HG02759 (cell line): ENCODE data around the gene HOXD12.

Experiments used
- ATAC-seq: cut with Tn5 transposase; IDR thresholded peaks from one replicate; pipeline ENCODE4 v1.9.1; 2021; ENCODE audit warnings: mild to moderate bottlenecking, moderate library complexity; ENCODE audit not compliant: unreplicated experiment

HOXD12 gene

GRCh38 chr2:176105078-176105729 lies 5.6 kb downstream of the HOXD12 start:
- no peak for ATAC-seq

GRCh38 chr2:176105730-176106580 lies 6.4 kb downstream of the HOXD12 start:
- no peak for ATAC-seq

DNA sequence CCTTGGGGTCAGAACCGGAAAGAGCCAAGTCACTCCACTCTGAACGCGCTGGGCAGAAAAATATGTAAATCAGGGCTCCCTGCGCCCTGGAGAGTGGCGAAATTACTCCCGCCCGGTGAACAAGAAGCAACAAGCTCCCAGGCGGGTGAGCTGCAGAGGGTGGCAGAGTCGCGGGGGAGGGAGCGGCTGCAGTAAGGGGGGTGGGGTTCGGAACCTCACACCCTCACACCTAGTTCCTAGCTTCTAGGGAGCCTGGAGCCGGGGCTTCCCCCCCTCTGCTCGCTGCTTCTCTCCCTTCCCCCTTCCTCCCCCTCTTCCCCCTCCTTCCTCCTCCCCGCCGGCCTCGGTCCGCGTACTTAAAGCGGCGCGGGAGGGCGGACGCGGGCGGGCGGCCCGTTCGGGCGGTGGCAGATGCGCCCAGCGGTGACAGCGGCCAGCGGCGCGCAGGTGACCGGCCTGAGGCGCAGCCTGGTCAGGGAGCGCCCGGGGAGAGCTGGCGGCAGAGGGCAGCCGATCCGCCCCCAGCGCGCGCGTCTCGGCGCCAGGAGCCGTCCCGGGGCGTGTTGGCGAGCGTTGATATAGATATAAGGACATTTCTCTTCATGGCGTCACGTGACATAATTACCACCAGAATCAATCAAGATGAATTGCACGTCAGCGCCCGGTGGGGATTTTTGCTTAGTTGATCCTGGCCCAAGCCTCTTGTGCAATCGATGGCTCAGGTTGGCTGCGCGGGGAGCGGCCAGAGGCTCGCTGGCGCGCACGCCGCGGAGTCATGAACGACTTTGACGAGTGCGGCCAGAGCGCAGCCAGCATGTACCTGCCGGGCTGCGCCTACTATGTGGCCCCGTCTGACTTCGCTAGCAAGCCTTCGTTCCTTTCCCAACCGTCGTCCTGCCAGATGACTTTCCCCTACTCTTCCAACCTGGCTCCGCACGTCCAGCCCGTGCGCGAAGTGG lies 7.3 kb downstream of the HOXD12 start, which contains the start of gene HOXD11:
TSS of gene HOXD11 (plus strand) at position 700 of the 959 bp plus-strand sequence. CDS start at position 776, 76 bp downstream.
- no peak for ATAC-seq

DNA sequence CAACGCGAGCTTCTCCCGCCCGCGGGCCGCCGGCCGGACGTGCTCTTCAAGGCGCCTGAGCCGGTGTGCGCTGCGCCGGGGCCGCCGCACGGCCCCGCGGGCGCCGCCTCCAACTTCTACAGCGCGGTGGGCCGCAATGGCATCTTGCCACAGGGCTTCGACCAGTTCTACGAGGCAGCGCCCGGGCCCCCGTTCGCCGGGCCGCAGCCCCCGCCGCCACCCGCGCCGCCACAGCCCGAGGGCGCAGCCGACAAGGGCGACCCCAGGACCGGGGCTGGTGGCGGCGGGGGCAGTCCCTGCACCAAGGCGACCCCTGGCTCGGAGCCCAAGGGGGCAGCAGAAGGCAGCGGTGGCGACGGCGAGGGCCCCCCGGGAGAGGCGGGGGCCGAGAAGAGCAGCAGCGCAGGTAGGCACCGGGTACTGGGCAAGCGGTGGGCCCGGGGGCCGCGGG lies 8.2 kb downstream of the HOXD12 start:
- ATAC-seq, result no peak

DNA sequence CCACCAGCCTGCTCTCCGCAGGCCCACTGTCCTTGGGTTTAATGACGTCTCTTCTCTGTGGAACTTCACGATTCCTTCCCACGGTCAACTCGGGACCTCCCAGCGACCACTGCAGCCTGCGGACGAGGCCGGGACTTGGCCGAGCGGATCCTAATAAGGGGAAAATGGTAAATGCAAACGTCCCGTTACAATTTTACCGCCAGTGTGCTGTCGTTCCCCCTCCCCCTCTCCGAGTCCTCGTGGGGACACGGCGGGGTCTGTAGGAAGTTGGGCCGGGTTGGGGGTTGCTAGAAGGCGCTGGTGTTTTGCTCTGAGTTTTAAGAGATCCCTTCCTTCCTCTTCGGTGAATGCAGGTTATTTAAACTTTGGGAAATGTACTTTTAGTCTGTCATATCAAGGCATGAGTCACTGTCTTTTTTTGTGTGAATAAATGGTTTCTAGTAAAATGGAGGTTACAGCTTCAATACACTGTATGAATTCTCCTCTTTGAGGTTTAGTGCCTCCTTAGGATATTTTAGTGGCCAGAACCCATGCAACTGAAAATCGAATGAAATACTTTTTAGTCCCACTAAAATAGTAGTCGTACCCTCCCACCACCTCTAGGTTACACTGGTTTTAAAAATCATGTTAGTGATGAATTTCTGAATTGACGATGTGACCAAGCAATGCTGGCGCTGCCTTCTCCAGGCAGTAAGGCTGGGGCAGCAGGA lies 9.8 kb downstream of the HOXD12 start:
- no peak for ATAC-seq

DNA sequence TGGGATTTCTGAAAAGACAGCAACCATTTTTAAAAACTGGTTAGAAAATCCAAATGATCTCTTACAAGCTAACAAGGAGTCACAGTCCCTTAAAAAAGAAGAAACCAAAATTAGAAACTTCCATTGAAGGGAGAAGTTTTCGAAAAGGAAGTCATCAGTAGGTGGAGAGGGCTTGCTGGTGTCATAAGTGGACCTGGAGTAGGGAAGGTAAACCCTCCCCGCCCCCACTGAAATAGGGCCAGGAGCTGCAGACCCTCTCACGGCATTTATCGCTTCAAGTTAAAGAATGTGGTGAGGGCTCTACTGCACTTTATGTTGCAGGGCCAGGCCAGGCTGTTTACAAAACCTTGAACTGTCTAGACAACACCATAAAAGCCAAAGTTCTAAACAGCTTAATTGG lies 10.4 kb downstream of the HOXD12 start:
- ATAC-seq, result no peak

DNA sequence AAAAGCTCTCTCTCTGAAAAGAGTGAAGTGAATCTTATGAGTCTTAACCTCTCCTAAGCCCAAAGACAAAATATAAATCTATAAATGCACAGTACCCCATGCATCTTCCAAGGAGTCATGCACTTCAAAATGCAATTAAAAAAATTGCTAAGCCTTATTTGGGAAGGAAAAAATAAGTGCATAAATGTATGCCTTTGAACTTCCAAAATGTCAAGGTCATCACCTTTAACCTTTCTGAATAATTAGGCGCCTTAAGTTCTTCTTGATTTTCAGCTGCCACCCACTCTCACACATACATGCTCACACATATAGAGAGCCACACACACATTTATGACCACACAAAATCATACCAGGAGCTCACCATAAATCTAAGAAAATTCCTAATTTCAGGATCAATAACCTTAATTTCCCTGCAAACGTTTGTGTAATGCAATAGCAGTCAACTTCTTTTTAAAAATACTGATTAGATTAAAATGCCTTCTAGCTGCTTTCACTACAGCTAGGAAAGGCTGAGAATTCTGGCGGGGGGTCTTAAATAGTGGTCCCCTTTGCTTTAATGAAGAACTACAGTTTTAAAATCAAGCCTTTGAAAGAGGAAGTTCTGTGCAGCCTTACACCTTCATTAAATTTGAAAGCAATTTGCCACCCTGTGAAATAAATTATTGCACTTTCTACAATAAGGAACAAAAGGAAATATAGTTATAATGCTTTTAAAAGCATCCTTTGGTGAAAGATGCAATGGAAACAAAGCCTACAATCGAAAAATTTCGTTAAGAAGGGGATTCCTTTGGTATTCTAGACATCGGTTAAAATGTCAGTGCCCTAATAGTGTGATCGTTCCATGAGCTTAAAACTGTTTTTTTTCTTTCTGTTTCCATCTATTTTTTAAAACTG lies 11.1 kb downstream of the HOXD12 start:
- no peak for ATAC-seq

DNA sequence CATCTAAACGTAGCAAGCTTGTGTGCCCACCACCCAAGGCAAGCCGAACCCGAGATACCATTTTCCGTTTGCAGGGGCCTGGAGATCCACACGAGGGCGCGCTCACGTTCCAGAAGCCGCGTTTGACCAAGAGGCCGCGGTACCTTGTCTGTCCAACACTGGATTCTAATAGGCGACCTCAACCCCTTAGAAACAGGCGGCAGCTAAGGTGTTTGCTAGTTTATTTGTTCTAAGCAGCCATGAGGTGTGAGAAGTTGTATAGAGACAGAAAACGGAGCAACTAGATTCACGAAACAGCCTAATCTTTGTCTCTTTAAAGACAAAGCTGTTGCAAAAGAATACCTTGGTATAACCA lies 11.7 kb downstream of the HOXD12 start:
- ATAC-seq, result no peak

GRCh38 chr2:176111846-176112374 lies 12.3 kb downstream of the HOXD12 start:
- no peak for ATAC-seq

GRCh38 chr2:176112375-176113302 lies 13.0 kb downstream of the HOXD12 start:
- no peak for ATAC-seq

DNA sequence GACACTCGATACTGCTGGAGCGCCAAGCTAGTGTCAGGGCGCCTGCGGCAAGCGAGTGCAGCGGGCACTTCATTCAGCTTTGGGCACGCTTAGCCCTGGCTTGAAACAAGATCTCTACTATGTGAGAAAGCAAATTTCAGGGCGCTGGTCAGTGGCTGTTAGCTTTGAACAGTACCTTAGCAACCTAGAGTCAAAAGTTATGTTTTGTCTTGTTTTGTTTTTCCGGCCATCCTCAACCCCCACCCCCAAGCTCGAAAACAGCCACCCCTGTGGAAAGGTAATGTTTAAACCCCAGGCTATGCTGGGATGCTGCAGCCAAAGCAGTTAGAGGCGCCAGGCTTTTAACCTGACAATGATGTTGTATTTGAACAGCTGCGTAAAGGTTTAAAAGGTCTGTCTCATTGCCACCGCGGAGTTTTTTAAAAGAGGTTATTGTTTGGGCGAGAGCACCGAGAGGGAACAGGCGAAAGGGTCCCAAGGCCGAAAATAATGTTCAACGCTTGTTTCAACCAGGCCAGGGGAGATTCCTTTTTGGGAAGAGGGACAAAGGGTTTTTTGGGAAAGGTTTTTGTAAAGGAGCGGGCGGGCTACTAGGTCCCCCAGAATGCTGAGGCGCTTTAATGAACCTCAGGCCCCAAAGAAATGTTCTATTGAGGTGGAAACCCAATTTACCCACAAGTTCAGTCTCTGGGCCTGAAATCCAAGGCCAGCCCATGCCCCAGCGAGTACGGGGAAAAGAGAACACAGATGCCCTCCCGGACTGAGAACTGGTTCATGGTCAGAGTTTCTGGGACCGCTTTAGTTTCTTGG lies 14.7 kb downstream of the HOXD12 start:
- no peak for ATAC-seq

DNA sequence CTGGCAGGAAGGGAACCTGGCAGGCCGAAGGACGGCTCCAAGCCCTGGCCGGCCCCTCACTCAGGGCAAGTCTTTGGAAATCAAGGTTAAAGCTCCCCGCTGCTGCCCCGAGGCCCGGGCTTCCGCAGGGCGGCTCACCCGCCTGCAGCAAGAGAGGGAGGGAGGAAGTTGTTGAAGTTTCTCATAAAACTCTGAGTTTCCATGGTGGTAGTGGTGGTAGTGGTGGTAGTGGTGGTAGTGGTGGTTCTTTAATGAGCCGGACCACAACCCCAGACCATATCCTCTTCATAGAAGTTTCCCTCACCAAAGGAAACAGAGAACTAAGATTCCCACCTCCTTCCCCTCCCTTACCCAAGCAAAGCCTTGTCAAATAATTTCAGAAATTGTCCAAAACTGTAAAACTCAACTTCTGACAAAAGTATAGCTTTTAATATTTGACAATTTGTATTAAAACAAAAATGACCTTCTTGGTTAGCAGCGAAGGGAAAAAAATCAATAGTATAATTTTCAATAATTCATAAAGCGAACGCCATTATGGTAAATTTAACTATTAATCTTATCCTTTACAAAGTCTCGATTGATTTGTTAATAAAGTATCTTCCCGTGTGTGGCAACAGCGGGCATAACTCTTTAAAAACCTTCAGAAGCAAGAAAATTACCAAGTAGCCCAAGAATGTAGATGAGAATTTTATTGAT lies 15.5 kb downstream of the HOXD12 start:
- ATAC-seq, result no peak

DNA sequence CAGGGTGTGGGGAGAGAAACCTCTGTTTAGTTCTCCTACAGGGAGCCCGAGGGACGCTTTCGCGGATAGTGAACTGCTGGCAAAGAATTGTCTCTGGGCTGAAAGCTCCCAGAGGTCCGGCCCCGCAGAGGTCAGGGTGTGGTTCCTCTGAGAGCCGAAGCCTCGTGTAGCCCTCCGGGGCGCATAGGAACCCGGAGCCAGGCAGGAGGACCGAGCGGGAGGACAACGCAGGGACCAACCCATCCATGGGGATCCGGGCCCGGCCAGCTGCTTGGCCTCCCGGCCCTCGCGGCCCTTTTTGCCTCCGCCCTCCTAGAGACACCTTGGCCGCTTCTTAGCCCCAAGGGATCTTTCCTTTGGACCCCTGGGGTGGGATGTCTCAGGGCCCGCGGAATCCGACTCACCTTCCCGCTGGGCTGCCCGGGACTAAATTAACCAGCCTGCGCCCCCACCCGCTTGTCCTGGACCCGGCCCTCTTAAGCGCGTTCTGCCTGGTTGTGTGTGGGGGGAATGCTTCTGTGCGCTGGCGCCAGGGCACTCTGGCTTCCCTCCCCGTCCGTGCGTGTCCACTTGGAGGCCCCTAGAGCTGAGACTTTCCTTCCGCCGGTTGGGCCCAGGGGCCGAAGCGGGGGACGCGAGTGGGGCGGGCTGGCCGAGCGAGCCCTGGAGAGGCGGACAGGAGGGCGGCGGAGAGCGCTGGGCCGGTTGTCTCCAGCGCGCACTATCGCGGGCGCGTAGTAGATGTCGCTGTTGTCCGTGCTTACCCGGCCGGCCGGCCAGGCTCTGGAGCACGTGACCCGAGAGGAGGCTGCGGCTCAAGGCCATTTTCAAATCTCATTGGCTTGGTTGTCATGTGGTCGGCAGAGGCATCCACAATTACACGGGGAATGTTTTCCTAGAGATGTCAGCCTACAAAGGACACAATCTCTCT lies 16.6 kb downstream of the HOXD12 start, which contains the start of gene HOXD10:
TSS of gene HOXD10 (plus strand) at position 896 of the 931 bp plus-strand sequence. CDS start 56 bp downstream, outside the sequence.
- ATAC-seq, result no peak

DNA sequence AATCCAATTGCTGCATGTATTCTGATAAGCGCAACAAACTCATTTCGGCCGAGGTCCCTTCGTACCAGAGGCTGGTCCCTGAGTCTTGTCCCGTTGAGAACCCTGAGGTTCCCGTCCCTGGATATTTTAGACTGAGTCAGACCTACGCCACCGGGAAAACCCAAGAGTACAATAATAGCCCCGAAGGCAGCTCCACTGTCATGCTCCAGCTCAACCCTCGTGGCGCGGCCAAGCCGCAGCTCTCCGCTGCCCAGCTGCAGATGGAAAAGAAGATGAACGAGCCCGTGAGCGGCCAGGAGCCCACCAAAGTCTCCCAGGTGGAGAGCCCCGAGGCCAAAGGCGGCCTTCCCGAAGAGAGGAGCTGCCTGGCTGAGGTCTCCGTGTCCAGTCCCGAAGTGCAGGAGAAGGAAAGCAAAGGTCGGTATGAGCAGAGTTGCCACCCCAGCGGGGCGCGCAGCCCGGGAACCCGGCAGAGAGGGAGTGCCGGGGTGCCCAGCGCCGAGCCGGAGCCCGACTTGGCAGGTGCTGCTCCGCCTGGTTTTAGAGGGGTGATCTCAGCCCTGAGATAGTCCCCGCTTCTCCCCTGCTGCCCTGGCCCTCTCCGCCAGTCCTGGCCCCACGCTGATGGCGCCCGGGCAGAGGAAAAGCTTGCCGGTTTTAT lies 17.7 kb downstream of the HOXD12 start:
- ATAC-seq, result no peak

- no peak for ATAC-seq
Observed at GRCh38 chr2:176117823-176118371, 18.3 kb downstream of the HOXD12 start.
